NCI-H2029 (cell line): ENCODE measurements around the gene MSL3B.

ENCODE experiments used
- DNase-seq: peaks from one replicate; lab custom pipeline; 2025; lab: John Stamatoyannopoulos, UW

MSL3B gene

GRCh38 chr2:233817361-233817911 lies 50.8 kb downstream of the MSL3B start:
- DNase-seq, result no peak

- DNase-seq, result no peak
Observed at GRCh38 chr2:233816771-233817170, 51.4 kb downstream of the MSL3B start.

DNA sequence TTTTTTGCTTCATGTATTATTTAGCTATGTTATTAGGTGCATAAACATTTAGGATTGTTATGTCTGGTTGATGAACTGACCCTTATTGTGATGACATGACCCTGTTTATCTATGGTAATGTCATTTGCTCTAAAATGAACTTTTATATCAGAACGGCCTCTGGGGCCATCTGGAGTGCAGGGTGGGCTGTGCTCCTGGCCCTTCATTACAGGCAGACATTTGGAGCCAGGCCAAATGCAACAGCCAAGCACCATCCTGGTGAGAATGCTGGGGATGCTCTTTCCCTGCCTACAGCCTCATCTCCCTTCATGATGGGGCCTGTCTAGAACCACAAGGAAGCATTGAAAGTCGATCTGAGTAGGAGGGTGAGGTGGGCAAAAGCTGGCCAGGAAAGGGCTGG lies 51.9 kb downstream of the MSL3B start:
- no peak for DNase-seq

GRCh38 chr2:233815861-233816260 lies 52.3 kb downstream of the MSL3B start:
- DNase-seq, result no peak
